Stimulated activated CD4-positive, alpha-beta T cell treated with anti-CD3 and anti-CD28 coated beads, Interleukin-15, amount 100 ng/mL, for 1 hour (primary cell): ENCODE results near the gene AADACL4.

Source experiments
- DNase-seq, 2 donors: peaks; one replicate each; pipeline ENCODE4 v3.0.0-alpha.2; 2020; ENCODE audit warnings: low read depth in 1 of 2, low spot score in 1 of 2

AADACL4 gene

DNA sequence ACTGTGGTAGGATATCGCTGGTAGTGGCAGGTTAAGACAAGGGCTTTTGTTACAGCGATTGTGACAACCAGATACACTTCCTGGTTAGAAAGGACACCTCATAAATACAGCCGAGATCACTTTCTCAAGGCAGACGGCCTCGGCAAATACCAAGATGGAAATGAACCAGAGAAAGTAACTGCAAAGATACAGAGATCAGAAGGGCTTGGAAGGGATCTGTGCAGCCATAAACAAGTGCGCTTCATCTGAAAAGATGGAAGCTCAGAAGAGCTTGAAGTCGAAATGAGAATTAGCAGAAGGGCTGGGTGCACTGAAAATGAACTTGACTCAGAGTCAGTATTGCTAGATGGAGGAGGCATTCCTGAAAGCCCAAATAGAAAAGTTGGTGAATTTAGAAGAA is 32.9 kb upstream of the AADACL4 start:
- no peak for DNase-seq

DNA sequence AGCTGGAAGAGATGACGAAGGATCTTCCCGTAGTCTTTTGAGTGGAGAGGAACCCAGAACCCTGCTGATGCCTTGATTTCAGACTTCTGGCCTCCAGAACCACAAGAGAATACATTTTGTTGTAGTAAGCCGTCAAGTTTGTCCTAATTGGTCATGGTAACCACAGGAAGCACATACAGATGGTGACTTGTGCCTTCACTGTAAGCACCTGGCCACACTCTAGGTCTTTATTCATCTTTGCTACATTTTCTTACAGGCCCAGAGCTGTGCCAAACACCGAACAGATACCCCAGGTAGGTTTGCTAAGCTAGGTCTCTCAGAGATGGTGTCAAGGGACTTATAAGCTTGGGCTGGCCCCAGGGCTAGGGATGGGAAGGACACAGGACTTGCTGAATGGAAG is 30.7 kb upstream of the AADACL4 start:
- no peak for DNase-seq

DNA sequence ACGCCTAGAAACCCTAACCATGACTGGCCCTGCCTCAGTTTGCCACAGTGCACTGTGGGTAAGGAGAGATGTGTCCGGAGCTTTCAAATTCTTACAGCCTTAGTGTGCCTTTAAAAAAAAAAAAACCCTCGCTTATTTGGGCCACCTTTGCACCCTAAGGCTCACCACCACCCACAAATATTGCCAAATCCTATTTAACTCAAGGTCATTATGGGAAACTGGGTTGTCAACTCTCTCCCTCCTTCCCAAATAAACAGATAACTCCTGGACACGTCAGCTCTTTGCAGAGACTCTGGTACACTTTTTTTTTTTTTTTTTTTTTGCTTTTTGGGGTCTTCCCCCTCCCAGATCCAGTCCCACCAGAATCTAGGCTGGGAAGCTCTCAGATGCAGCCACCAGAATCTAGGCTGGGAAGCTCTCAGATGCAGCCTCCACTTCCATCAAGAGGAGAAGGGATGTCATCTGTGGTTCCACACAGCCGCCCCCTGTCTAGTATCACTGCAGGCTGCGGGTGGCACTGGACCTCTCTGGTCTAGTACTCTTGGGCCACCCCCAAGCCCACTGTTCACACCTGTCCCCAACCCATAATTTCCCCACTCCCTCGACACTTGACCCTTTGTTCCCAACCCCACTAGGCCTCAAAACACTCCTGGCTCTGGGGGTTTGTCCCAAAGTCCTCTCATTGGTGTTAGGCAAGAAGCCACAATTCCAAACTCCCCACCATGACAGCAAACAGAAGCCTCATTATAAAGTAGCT is 29.3 kb upstream of the AADACL4 start:
- no peak for DNase-seq

DNA sequence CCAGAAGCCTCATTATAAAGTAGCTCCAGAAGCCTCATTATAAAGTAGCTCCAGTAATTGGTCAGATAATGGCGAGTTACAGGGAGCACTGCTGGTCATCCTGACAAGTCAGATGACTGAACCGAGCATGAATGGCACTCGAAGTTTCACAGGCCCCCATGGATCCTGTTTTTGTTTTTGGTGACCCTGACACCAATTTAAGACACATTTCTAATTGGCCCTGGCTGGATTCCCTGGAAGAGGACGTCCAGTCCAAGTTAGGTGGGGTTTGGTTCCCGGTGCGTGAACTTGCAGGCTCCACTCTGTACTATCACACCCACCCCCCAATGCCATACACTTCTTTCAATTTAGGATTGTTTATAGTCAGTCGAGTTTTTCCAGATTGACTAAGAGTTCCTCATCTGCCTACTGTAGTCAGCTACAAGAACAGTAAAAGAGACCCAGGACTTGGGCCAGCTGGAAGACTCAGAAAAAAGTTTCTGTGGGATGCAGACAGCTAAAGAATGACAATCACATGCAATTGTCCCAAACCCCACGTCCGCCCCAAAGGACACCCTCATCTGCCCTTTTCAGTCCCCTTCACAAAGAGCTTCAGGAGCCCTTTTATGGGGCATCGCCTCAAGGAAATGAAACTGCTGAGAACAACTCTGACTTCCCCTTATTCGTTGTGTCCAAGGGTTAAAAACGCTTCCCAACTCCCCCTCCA is 28.6 kb upstream of the AADACL4 start:
- DNase-seq, result no peak

DNA sequence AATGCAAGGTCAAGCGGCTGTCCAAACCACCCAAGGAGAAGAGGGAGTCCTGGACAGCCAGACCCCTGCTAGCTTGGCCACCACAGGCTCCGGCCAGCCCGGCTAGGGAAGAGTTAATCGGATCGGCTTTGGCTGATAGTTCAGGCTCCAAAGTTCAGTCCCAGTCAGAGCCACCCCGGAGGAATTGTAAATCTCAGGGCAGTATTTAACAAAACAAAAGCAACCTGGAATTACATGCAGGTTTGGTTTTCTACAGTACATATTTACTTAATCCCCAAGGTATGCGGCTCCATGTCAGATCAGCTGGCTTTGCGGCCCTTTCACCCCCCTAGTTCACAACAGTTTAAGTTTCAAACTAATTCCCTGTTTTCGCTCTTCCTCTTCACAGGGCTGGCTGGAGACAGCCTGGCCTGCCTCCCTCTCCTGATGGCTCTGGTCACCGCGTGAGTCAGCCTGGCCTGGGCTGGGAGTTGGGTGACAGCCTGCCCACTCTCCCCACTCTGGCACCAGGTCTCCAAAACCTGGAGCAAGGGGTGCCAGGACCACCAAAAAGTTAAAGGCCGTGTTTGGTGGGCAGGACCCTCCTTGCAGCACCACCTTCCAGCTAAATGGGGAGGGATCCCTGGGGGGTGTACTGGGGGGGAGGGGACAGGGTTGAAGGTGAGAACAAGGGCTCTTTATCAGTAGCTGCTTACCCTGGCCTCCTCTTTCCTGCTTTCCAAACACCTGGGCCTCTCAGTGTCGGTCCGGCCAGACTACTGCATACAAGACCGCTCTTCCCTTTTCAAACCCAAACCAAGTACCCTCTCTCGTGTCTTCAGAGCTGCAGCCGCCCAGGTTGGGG is 27.8 kb upstream of the AADACL4 start:
- no peak for DNase-seq

DNA sequence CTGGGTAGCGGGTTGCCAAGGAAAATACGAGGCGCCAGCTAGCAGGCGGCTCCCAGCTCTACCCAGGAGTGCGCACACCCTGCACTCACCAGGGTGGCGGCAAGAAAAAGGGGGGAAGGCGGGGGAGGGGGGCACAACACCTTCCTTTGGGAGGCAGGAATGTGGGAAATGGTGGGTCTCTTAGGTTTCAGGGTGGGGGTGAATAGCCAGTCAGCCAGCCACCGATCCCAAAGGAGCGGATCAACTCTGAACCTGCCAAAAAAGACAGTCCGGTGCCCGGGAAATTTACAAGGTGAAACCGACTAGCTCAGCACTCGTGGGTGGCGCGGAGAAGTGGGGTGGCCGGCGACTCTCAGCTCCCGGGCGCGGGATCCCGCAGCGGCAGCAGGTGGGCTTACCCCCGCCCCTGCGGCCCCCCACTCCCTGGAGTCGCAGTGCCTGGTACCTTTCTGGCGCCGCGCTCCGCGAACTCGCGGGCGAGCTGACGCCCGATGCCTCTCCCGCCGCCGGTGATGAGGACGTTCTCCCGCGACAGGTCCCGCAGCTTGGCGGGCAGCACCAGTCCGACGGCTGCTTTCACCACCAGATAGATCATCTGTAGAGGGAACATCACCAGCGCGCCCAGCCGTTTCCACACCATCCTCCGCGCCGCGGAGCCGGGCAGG is 27.0 kb upstream of the AADACL4 start:
- no peak for DNase-seq

DNA sequence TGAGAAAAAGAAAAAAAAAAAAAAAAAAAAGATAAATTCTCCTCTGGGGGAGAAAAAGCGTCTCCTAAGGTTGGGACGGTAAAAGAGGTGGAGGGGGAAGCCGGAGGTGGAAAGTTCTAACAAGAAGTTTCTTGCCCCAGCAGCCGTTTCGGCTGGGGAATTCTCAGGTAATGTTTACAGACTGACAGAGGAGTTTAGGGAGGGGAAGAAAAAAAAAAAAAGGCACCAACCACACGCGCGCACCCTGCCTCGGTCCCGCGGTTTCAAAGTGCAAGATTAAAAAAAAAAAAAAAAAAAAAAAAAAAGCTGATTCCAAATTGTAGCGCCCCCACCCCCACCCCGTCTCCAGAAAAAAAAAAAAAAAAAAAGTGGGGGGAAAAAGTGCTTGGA is 26.4 kb upstream of the AADACL4 start:
- no peak for DNase-seq

DNA sequence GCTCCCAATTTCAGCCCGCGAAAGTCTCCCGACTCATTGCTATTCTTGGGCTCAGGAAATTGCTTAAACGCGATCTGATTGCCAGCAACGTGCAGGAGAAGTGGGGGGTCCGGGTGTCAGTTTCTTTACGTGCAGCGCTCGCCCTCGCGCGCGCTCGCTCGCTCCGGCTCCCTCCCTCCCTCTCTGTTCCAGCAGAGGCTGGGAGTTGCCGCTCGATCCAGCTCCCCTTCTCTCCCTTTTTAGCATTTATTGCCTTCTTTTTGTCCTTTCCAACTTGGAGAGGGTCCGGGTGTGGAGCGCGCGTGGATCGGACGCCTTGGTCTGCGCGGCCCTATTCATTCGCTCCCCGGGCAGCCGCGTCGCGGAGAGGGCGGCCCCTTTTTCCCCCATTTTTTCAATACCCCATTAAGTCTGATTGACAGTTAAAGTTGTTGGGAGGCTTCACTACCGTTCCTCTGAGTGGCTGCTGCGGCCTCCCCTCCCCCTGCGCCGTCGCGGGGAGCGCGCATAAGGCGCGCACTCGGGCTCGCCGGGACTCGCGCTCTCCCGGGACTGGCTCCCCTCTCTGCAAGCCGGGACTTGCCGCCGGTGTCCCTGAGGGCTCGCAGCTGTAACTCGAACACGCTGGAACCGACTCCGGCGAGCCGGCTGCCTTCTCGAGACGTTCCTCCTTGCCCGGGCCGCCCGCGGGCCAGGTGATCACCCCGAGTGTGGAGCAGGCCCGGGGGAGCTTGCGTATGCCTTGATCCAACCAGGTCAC is 25.8 kb upstream of the AADACL4 start, which contains the start of gene DHRS3:
TSS of gene DHRS3 (minus strand) at position 310 of the 760 bp plus-strand sequence. CDS start 862 bp downstream, outside the sequence.
- DNase-seq, result peak; percentile 47 to 51

DNA sequence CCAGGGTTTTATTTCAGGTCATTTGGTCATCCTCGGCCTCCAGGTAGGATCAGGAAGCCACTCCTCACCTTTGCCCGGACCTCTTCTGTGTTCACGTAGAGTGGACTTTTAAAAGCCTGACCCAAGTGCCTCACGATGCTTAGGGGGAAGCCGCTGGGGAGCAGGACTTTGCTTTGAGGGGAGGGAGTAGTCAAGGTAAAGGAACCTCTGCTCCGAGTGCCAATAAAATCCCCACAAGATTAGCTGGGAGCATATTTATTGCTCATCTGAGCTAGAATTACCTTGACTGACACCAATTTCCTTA is 25.3 kb upstream of the AADACL4 start:
- no peak for DNase-seq

DNA sequence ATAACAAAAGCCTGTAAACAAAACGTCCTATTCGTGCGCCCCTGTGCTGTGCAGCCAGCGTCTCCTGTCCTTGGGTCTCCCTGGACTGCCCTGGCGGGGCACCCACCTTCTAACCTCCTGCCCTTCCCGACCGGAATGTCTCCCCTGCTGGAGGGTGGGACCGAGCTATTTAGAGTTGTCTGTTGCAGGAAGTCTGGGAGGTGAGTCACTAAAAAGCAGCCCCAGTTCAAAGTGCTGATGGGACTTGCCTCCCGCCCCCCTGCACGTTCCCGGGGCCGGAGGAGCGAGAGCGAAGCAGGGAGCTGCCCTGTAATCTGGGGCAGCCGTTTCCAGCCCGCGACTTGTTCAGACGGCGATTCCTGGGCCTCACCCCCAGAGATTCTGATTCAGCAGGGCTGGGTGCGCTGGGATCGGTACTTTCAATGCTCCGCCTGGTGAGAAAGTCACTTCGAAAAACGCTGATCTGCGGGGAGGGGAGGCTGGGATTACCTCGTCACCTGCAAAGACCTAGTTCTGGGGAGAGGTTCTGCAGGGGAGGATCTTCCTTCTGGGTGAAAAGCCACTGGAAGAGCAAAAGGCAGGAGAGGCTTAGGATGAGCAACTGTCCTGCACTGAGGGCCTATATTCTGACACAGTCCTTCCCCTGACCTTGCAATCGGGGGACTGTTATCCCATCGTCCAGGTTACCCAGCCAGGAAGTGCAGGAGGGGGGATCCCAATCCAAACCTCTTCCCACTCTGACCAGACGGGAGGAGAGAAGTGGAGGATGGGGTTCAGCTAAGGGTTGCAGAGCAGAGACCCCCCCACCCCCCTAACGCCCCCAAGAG is 24.7 kb upstream of the AADACL4 start:
- peak; percentile 38 to 40 for DNase-seq

DNA sequence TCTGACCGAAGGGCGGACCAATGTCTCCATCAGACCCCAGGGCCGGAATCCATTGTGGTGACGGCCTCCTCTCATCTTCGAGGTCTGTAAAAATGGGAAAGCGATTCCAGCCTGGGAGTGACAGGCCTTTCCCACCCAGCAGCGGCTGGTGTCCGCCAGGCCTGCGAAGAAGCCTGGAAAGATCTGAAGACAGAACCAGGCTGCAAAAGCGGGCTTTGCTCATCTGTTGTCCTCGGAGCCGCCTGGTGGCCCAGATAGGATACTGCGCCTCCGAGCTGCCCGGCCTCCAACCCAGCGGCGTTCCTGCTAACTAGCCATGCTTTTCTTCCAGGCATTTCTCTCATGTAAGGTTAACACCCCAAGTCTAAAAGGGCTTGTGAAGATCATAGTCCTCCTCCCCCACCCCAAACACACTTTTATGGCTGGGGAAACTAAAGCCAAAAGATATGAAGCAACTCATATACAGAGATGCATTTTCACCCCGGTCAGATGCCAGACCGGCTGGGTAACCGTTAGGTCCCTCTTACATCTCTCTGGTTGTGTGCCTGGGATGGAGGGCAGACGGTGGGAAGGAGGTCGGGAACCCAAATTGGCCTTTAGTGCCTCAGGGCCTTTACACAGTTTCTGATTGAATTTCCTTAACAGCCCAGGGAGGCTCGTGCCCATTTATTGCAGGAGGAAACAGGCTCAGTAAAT is 23.9 kb upstream of the AADACL4 start:
- peak; percentile 66 to 69 for DNase-seq

DNA sequence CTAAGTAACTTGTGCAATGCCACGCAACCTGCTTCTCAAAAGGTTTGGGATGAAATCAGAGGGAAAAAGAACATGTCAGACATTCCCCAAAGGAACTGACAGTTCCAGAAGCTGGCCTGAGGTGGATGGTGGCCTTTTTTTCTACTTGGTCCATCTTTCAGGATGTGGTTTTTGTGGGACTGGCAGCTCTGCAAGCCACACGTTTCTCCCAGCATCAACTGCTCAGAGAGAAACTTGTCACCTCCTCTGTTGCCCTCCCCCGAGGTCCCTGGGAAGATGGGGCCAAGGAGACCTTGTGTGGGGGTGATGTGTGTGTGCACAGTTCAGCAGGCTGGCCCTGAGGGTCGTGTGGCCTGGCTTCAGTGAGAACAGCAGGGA is 23.4 kb upstream of the AADACL4 start:
- DNase-seq, result no peak

DNA sequence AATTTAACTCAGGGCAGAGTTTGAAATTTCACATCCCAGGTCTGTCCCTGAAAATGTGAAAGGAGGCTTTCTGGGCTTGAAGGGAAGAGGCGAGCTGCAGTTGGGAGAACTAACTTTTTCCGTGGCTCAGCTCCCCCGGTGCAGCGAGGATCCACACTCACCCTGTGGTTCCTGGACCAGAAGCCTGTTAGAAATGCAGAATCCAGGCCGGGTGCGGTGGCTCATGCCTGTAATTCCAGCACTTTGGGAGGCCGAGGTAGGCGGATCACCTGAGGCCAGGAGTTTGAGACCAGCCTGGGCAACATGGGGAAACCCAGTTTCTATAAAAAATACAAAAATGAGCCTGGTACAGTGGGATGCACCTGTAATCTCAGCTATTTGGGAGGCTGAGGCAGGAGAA is 23.0 kb upstream of the AADACL4 start:
- DNase-seq, result no peak

DNA sequence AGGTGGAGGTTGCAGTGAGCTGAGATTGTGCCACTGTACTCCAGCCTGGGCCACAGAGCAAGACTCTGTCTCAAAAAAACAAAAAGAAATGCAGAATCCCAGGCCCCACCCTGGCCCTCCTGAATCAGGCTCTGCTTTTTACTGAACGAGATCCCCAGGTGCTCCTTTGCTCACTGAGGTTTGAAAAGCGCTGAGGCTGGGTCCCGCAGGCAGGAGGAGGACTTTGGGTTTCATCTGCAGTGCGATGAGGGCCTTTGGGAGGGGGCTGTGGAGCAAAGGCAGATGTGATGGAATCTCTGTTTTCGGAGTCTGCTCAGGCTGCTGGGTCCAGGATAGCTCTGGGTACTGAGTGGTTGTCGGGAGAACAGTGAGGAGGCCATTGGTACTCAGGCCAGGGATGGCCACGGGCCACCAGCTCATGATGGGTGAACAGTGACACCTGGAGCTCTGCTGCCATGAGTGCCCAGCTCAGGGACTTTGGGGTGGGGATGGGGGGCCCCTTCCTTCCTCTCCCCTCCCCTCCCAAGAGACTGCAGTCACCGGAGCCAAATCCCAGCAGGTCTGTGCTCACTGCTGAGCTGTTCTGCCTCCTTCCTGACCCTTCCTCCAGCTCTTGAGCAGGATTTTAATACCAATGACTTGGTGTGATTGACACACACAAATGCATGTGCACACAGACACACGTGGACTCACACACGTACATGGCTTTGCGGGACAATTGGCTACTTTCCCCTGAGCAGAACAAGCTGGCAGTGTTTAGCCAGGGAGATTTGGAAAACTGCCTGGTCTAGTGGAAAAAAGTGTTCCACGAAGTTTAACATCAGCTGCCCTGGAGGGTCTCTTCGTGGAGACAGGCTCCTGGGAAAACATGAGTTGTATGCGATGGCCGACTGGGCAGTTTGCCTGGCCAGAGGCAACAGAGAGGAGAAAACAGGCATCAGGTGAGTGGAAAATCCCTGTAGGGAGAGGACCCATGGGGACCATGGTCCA is 22.2 kb upstream of the AADACL4 start:
- no peak for DNase-seq

DNA sequence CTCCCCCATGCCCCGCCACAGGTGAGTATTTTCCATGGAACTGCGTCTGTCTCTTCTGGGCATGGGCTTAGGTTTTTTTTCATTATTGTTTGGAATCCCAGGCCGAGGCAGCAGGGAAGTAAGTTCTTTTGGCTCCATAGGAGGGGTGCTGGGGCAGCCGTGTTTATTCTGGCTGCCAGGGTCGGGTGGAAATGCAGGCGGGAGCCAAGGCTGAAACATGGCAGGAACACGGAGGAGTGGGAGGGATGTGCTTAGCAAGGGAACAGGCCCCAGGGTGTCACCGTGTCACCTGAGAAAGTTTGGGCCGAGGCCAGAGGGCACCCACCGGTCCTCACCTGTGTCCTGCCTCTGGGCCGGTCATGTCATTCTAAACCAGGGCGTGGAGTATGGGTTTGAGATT is 21.4 kb upstream of the AADACL4 start:
- DNase-seq, result no peak

DNA sequence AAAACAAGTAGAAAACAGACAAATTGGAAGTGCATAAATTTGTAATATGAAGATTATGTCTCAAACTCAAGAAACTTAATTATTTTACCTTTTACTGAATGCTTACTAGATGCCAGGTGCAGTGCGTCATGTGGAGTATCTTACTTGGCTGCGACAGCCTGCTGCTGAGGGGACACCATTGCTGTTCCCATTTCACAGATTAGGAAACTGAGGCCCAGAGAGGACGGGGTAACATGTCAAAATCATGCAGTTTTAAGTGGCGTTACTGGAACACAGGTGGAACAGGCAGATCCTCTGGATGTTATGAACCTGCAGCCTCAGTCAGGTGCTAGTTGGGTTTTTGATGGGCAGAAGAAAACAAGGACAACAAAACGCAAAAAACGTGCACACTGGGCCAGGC is 18.6 kb upstream of the AADACL4 start:
- no peak for DNase-seq

DNA sequence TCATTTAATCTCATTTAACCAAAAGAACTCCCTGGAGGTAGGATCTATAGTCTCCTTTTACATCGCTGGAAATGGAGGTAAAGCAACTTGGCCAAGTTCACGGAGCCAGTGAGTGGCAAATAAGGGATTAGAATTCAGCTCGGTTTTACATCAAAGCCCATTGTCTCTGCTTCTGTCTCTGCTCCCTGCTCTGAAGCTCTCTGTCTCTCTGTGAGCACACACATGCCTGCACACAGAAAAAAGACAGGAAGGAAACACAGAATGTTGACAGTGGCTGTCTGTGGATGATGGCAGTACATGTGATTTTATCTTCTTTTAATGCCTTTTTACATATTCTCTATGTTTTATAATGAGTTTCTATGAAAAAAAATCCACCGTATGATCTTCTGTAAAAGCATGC is 17.0 kb upstream of the AADACL4 start:
- DNase-seq, result no peak

DNA sequence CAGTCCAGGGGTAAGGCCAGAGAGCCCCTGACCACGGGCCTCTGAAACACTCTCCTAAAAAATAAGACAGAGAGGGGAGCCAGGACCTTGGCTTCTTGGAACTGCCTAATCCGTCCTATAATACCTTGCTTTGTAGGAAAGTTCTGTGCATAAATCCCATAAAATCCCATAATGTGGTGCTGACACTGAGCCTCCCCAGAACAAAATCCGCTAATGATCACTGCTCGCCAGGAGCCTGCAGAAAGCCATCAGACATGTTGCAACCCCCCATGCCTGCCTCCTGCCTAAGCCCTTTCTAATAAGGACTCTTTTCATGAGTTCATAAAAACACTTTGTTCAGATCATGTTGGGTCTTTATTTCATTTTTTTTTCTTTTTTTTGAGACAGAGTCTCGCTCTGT is 16.6 kb upstream of the AADACL4 start:
- DNase-seq, result no peak
